AG04450 (cell line): ENCODE measurements around the gene IGFALS. TPM values are rescaled to one million over a fixed set of nuclear protein-coding genes. Genes with fewer than 3 reads are reported as not detected.

Experiments used
- CTCF ChIA-PET: fragments of 300-600, 350-600 bp; formaldehyde crosslinking; extraction: SDS; loops from one replicate; lab custom pipeline; 2022; ENCODE audit warnings: antibody characterized with exemption, inconsistent platforms; lab: Charles Lee
- POLR2A ChIA-PET: fragments of 350-600 bp; formaldehyde crosslinking; extraction: SDS; loops from one replicate; lab custom pipeline; 2021; ENCODE audit warnings: antibody characterized with exemption, inconsistent platforms; lab: Yijun Ruan, JAX
- DNase-seq: peaks from one replicate; pipeline ENCODE4 v3.0.0-alpha.2; 2011; ENCODE audit warnings: low read depth, low spot score
- H3K27ac ChIP-seq: one replicate; pipeline ENCODE4 v1.5.1; 2012; ENCODE audit warnings: low read depth, low read length, control low read depth
- H3K27me3 ChIP-seq: one replicate; pipeline ENCODE4 v1.6.0; 2012; ENCODE audit warnings: low read length; ENCODE audit not compliant: control insufficient read depth, insufficient read depth
- H3K4me3 ChIP-seq: 2 replicates; pipeline ENCODE4 v1.5.1; 2011; ENCODE audit warnings: mild to moderate bottlenecking, low read depth, low read length, control low read depth
- H3K9me3 ChIP-seq: 2 replicates; pipeline ENCODE4 v1.5.1; 2012; ENCODE audit warnings: low read length; ENCODE audit not compliant: control insufficient read depth, insufficient read depth
- CTCF ChIP-seq: IDR thresholded peaks from 2 replicates; pipeline ENCODE4 v1.5.1; 2011; ENCODE audit warnings: low read depth, low read length, control low read depth, inconsistent platforms
- polyA plus RNA-seq: library from polyadenylated mRNA; depleted of rRNA; stranded (reverse); fragments of >200 nt; gene quantifications from 2 replicates; pipeline ENCODE4 v1.2.3, GENCODE V29; 2011

Gene IGFALS
- polyA plus RNA-seq, 1 experiment, result not detected

- peak; percentile 26 for DNase-seq
- H3K27me3 ChIP-seq, result no peaks in the 10 kb centered on the region
- peak overlapping the region; percentile 94 for H3K27ac ChIP-seq
- peaks cover 2% of the 10 kb centered on the region; the same call in 1 of the 2 replicates for H3K9me3 ChIP-seq
- POLR2A ChIA-PET, result interaction anchor here (0.6 to 1.2 kb wide), 3 partner anchors 28 to 273 kb away, joined by 4 to 5 read pairs (median 4); partner anchors contain the start of genes EME2, MAPK8IP3 and MRPS34
- CTCF ChIA-PET, result interaction anchor here (1.0 kb wide), 1 partner anchor 40 kb away, joined by 3 read pairs; the partner anchor contains the start of gene MAPK8IP3
- no peak for TF ChIP-seq CTCF
- no peak overlapping the region for H3K4me3 ChIP-seq
Measured at GRCh38 chr16:1745181-1745899, 48.2 kb downstream of the IGFALS start.

GRCh38 chr16:1744338-1744840, 49.1 kb downstream of the IGFALS start:
- POLR2A ChIA-PET, result interaction anchor here (0.6 kb wide), 1 partner anchor 272 kb away, joined by 4 read pairs; no protein-coding TSS in a partner anchor
- TF ChIP-seq CTCF, result no peak
- DNase-seq, result no peak
- Histone ChIP-seq H3K9me3 (peaks cover 7% of the 10 kb centered on the region; the same call in 1 of the 2 replicates), H3K4me3 (no peak overlapping the region), H3K27ac (no peak overlapping the region), H3K27me3 (no peaks in the 10 kb centered on the region)
- CTCF ChIA-PET, result interaction anchor here (0.9 kb wide), 1 partner anchor 39 kb away, joined by 3 read pairs; no protein-coding TSS in a partner anchor

GRCh38 chr16:1743376-1744337, 49.8 kb downstream of the IGFALS start:
- CTCF ChIA-PET, result interaction anchor here (0.9 kb wide), 1 partner anchor 38 kb away, joined by 3 read pairs; no protein-coding TSS in a partner anchor
- POLR2A ChIA-PET, result no interaction called here

GRCh38 chr16:1741553-1742165, 51.8 kb downstream of the IGFALS start:
- CTCF ChIA-PET, result no interaction called here
- DNase-seq, result no peak
- POLR2A ChIA-PET, result no interaction called here
- Histone ChIP-seq H3K9me3 (peaks cover 26% of the 10 kb centered on the region), H3K4me3 (no peak overlapping the region), H3K27ac (no peak overlapping the region), H3K27me3 (no peaks in the 10 kb centered on the region)
- TF ChIP-seq CTCF, result no peak

More at GRCh38 chr16:1743376-1744337, 49.8 kb downstream of the IGFALS start:
- Histone ChIP-seq H3K4me3 (no peak overlapping the region), H3K27ac (no peak overlapping the region), H3K27me3 (no peaks in the 10 kb centered on the region), H3K9me3 (peaks cover 14% of the 10 kb centered on the region; the same call in 1 of the 2 replicates)
- no peak for DNase-seq
- TF ChIP-seq CTCF, result no peak
